GM12801 (cell line): ENCODE data around the gene IL36B.

ENCODE experiments used
- TF ChIP-seq, protein P1 (sequence below): IDR thresholded peaks from one replicate; pipeline ENCODE4 v1.5.1; 2011; ENCODE audit warnings: control low read depth; ENCODE audit not compliant: insufficient read length; ENCODE audit errors: extremely low read depth

IL36B gene

DNA sequence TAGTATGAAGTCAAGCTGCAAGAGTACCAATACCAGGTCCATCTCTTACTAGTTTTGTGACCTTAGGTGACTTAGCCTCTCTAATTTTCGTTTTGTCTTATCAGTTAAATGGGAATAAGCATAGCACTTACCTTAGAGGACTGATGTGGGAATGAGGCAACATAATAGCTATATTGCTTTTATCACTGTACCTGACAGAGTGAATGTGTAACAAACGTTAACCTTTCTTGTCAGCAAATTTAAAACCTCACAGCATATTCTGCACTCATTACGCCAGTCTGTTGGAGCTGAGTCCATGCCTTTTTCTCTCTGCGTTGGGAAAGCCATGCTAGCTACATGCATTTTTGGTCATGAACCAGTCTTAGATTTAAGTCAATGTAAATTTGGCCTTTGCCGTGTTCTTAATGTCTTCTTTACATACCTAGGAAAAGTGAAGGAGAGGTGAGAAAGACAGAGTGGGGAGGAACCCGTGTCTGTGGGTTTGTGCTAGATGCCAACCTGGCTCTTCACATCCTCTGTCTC, at the start of gene IL36B:
Gene IL36B, minus strand, starts transcription at position 472 of the 522 bp plus-strand sequence.
- TF ChIP-seq, protein P1, sequence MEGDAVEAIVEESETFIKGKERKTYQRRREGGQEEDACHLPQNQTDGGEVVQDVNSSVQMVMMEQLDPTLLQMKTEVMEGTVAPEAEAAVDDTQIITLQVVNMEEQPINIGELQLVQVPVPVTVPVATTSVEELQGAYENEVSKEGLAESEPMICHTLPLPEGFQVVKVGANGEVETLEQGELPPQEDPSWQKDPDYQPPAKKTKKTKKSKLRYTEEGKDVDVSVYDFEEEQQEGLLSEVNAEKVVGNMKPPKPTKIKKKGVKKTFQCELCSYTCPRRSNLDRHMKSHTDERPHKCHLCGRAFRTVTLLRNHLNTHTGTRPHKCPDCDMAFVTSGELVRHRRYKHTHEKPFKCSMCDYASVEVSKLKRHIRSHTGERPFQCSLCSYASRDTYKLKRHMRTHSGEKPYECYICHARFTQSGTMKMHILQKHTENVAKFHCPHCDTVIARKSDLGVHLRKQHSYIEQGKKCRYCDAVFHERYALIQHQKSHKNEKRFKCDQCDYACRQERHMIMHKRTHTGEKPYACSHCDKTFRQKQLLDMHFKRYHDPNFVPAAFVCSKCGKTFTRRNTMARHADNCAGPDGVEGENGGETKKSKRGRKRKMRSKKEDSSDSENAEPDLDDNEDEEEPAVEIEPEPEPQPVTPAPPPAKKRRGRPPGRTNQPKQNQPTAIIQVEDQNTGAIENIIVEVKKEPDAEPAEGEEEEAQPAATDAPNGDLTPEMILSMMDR, result no peak

DNA sequence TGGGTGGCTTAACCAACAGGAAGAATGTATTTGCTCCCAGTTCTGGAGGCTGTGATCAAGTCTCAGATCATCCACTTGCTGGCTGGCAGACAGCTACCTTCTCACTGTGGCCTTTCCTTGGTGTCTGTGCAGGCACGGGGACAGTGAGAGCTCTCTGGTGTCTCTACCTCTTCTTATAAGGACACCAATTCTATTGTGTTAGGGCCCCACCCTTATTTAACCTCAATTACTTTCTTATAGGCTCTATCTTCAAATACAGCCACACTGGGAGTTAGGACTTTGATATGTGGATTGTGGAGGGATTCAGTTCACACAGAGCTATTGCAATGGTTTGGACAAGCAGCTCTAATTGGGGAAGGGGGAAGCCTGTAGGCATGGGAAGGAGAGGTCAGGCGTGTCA, 49.5 kb upstream of the IL36B start:
- TF ChIP-seq, protein P1, result no peak

DNA sequence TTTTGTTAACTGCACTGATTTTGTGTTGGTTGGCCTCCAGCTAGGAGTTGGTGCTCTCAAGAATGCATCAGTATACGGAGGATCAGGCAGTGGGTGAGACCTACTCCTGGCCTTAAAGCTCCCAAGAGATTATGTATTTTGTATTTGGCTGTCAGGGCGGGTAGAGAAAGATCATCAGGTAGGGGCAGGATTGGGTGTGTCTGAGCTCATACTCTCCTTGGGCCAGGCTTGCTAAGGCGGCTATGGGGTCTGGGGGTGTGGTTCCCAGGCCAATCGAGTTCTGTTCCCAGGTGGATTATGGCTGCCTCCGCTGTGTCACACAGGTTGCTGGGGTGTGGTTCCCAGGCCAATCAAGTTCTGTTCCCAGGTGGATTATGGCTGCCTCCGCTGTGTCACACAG, 45.9 kb upstream of the IL36B start:
- TF ChIP-seq, protein P1, result no peak

DNA sequence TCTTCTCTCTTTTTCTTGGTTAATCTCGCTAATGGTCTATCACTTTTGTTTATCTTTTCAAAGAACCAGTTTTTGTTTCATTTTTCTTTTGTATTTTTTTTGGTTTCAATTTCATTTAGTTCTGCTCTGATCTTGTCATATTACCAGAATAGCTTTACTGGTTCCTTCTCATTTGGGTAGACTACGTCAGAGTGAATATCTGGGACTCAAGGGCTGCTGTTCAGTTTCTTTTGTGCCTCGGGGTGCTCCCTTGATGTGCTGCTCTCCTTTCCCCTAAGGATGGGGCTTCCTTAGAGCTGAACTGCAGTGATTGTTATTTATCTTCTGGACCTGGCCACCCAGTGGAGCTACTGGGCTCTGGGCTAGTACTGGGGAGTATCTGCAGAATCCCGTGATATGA, 45.4 kb upstream of the IL36B start:
- TF ChIP-seq, protein P1, result no peak

DNA sequence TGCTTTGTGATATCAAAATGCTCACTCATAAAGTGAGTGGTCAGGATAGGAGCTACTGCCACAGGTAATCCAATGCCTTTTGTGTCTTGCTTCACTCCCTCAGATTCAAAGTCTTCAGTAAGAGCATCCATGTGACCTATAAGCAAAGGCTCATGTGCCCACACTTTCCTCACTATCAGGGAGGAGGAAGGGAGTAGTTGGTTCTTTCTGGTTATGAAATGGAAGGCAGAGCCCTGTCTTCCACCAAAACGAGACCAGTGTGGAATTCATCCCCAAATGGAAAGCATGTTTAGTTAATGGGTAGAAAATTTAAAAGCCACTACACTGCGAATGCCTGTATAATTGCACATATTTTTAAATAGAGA, 40.9 kb upstream of the IL36B start:
- TF ChIP-seq, protein P1, result no peak

DNA sequence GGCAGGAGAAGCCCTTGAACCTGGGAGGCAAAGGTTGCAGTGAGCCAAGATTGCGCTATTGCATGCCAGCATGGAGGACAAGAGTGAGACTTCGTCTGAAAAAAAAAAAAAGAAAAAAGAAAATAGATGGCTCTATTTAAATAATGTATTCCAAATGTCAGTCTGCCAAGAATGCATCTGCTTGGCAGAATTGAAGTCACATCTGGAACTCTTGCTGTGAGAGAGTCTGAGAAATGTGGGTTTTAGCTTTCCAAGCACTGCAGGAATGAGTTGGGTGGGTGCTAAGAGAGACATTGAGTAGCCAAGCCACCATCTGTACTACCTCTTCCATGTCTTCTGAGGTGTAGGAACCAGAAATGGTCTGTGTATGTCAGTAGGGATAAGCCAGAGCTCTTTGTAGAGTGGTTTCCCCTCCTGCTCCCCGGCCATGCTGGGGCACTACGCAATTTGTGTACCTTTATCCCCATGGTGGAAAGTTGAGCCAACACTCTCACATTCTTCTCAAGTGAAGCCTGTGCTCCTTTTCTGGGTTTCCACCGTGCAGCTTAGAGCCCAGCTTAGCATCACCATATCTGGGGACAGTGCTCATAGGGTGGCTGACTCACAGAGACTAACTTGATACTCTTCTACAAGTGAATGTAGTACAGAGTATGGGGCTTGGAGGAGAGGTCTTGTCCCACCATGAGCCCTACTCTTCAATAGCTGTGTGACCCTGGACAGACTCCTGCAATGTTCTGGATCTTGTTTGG, 40.4 kb upstream of the IL36B start:
- TF ChIP-seq, protein P1, result no peak

DNA sequence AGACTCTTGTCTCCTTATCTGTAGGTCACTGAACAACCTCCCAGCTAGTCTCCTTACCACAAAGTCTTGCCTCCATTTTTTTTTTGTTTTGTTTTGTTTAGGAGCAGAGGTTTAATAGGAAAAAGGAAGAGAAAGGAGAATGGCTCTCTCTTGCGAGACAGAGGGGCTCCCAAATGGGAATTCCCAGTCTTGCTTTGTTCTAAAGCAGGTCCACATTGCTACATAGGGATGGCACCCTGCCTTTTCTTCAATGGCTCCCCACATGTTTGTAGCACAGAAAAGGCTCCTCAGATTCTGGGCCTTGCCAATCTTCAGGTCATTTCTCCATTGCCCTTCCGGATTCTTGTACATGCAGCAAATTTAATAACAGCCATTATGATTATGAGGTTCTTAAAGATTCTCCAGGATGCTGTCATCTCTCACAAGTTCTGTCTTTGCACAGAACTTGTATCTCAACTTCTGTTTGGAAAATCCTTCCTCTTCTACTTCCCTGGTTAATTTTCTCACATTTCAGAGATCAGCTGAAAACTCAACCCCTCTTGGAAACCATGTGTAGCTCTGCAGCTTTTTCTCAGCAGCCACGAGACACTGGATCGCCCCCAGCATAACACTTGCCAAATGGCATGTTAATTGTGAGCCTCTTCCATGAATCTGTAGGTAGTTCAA, 38.7 kb upstream of the IL36B start:
- TF ChIP-seq, protein P1, result no peak
